Right renal pelvis (tissue), 4 donors: ENCODE measurements around the gene NFKBIE. TPM values are rescaled to one million over a fixed set of nuclear protein-coding genes. Genes with fewer than 3 reads are reported as not detected.

Experiments used
- DNase-seq, 4 donors: peaks; one replicate each; pipeline ENCODE4 v3.0.0-alpha.2; 2013; ENCODE audit warnings: low read depth in 4 of 4, low spot score in 3 of 4, missing footprints in 1 of 4
- polyA plus RNA-seq, 4 donors: library from polyadenylated mRNA; unstranded; fragments of 120-200 nt; gene quantifications; one replicate each; pipeline ENCODE4 v1.2.1, GENCODE V29; 2013; ENCODE audit not compliant: insufficient read length in 4 of 4

The NFKBIE gene
- polyA plus RNA-seq, 4 donors, result 9.8 to 12.9 (median 11.0) TPM

DNA sequence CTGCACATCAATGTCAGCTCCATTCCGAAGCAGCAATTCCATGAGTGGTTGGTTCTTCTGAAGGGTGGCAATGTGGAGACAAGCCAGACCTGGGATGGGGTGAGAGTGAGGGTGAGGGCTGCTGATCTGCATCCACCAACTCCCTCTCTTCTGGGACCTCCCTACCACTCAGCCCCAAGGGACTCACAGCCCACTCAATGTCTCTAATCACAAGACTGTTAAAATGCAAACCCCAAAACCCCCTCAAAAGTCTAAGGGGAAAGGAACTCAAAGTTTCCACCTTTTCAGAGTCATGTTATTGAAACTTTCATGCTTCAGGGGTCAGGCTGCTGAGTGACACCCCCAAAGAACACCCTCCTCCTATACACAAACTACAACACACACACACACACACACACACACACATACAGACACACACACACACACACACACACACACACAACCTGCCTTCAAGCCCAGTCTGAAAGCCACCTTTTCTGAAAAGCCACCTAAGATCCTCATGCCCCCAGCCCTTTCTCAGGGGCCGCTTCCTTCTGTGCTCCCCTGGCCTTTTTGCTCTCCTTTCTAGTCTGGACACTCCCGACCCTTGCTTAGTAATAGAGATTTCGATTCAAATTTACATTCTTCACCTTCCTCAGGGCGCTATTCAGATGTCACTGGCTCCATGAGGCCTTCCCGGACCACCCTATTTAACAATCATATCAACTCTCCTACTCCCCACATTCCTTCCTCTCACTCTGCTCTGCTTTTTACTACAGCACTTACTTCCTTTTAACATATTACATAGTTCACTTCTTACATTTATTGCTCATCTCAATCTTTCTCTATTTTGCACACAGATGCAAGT is 4.7 kb downstream of the NFKBIE start:
- DNase-seq, result no peak

DNA sequence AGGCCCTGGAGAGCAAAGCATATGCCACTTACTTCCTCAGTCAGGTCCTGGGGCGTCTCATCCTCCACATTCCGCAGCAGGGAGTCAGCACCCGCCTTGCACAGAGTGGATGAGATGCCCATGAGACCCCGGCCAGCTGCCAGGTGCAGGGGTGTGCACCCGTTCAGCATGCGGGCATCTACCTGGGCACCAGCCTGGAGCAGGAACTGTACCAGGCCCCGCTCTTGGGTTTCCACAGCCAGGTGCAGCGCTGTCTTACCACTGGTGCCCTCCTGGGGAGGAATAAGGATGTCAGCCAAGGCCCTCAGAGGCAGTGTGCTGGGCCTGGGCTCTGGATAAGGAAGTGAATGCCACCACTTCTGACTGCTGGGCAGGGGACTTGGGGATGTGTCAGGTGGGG is 5.3 kb downstream of the NFKBIE start:
- DNase-seq, result no peak

DNA sequence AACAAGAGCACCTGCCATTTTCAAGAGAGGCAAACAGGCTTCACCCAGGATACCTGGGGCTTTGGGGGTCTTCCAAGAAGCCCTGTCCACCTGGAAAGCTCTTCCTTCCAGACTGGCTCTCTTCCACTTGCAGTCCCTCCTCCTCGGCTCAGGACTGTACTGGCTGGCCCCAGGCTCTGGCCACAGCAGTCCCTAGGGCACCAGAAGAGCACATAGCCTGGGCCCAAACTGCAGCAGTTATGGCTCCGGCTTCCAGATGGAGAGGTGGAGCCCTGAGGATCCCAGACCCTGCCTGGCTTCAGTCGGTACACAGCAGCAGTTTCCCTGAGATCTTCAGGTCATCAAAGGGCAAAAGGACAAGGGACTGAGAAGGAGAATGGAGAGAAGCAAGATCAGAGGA is 6.4 kb downstream of the NFKBIE start:
- DNase-seq, result no peak

DNA sequence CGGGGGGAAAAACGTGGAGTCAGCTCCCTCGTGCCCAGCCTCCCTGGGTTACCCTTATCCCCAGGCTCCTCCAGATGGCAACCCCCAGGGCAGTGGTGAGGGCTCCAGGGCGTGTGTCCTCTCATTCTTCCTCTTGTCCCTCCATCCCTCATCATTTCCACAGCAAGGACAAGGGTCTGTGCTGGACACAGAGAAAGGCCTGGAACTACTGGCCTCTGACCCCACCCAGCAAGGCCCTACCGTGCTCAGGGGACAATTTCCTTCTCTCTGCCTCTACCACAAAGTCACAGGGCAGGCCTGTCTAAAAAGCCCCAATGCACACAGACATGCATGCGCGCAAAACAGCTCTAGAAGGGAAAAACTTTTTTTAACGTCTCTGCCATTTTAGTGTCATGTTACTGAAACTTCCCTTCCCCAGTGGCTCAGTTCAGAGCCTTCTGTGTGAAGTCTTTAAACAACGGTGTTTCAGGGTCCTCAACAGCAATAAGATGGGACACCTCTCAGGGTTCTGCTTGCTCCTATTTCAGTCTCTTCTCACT is 7.0 kb downstream of the NFKBIE start:
- no peak for DNase-seq

DNA sequence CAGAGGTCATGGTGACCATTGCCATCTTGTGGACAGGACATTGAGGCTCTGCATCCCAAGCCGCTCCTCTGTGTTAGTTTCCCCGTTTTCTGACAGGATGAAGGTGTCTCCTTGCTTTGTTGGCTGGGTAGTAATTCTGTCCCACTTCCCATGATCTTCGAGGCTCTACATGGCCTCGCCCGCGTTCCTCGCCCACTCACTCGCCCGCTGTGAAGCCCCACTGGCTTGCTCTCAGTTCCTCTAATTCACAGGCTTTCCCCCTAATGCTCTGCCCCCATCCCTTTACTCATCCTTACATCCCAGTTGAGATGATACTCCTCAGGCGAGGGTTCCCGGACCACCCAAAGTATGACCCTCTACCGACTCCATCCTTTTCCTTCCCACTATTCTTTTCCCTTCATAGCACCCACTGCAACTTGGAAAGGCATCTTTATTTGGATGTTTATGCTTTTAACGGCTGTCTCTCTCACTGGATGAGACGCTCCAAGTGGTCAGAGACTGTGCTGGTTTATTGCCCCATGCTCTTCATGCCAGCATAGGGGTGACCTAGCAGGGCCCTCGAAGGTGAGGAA is 7.5 kb downstream of the NFKBIE start:
- DNase-seq, result no peak

DNA sequence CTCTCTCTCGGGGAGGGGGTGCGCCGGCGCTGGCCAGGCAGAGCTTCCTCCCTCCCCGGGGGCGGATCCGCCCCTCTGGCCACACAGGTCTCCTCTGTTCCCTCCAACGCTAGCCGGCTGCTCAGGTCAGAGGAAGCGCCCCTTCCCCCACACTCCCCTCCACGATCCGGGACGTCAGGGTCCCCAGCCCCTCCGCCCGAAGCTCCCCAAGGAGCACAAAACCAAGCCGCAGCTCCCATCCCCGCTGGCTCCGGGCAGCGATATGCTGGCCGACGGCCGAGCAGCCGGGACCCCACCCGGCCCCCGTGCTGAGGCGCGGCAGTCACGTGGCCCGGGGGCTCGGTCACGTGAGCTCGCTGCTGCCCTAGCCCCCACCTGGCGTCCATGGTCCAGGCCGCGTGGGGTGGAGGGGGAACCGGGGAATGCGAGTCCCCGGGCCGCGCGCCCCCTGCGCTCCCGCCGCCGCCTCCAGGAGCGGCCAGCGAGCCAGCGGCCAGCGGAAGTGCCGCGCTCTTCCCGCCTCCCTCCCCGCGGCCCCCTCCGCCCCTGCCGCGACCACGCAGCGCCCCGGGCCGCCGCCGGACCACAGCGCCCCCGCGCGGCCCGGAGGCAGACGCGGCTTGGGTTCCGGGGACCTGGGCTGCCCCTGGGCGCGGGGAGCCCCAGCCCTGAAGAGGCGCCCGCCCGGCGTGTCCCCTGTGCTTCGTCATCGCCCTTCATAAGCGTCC is 8.2 kb downstream of the NFKBIE start, which contains the start of gene SLC35B2:
TSS of gene SLC35B2 (minus strand) at position 504 of the 728 bp plus-strand sequence. CDS start at position 386, 118 bp downstream.
- DNase-seq, result no peak

DNA sequence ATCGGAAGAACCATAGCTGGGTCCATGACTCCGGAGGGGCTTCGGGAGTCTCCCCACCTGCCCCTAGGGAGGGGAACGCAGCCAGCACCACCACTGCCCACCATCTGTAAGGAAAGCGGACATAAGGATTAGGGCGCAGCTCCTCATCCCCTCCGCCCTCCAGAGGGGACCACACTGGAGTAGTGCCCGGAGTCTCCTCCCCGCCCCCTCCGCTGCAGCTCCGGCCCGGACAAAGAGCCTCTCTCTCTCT is 8.7 kb downstream of the NFKBIE start:
- DNase-seq, result no peak

DNA sequence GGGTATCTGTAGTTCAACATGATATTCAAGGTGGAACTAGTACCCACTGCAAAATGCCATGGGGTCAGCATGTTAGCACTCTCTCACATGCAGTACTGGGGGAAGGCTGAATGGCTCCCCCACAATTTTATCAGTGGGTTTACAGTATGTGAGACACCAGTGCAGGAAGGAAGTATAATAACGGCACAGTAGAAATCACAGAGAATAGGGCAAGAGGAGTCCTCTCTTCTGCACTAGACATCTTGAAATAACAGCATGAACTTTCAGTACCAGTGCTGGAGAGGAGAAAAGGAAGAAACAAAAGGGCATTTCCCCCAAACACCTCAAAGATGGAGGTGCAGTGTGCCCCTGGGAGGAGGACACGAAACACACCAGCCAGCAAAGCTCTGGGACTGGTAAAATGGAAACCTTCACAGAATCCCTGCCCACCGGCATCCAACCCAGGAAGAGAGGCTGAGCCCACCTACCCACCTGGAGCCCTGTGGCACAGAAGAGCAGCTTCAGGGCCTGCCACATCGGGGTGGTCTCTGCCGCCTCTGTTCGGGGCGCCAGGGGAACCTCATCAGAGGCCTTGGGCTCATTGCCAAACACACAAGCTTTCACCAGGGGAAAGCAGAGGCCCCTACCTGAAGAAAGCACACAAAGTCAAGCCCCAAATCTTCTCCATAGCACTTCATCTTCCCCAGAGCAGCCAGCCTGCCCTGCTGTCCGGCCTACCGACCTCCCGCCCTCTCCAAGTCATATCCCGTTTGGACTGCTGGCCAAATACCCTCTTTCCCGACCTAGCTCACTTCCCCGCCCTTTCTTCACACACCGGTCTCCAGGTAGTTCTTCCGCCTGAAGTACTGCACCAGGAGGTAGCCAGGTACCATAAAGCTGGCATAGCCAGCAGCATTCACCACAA is 9.2 kb downstream of the NFKBIE start:
- DNase-seq, result no peak

DNA sequence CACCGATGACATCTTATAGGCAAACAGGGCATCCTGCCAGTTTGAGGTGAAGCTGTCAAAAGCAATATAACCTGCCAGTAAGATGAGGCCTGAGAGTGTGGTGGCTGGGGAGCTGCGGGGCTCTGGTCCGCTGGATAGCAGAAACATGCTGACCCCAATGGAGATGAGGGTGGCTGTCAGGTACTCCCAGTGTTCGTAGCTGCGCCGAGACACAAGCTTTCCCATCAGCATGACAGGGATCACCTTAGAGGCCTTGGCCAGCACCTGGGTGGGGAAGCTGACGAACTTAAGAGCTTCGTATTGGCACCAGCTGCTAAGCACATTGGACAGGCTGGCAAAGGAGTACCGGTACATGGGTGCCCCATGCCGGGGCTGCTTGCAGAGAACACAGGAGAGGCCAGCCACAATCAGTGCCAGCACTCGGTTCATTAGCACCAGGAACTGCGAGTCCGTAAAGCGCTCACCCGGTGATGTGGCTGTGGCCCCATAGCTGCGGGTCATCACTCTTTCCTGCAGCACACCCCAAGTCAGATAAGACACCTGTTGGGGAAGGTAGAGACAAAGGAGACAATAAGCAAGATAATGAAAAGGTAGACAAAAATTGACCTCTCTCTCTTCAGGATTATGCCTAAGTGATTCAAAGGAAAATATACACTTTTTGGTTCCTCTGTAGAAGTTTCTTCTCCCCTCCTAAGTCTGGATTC is 10.1 kb downstream of the NFKBIE start:
- DNase-seq, result no peak

DNA sequence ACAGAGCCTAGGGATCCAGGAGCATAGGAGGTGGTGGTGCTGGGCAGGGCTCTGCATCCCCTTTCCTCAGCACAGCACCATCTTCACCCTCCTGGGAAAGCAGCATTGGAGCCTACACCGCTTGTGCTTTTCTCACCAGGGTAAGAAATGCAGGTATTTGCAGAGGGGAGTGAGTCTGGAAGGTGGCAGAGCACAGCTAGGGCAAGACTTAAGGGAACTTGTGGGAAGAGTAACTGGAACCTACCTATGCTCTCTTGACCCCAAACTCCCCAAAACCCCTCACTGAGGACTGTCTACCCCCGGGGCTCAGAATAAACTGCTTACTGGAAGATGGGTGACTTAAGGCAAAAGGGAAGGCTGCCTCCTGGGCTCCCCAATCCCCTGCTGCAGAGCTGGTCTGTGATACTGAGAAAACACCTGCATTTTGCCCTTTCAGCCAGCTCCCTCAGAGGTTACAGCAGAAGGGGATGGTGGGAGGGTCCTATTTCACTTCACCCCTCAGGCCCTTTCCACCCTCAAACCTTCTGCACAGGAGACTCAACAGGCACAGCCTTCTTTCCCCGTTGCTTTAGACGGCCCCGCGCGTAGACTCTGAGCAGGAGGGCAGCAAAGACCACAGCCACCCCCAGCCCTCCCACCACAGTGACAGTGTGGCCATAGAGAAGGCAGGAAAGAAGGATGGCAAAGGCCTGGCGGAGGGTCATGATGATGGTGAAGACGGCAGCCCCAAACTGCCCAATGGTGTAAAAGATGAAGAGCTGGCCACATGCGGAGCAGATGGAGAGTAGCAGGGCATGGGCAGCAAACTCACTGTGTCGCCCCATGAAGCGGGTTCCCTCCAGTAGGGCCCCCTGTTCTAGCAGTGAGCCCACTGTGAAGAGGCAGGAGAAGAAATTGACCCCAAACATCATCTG is 10.9 kb downstream of the NFKBIE start:
- no peak for DNase-seq

DNA sequence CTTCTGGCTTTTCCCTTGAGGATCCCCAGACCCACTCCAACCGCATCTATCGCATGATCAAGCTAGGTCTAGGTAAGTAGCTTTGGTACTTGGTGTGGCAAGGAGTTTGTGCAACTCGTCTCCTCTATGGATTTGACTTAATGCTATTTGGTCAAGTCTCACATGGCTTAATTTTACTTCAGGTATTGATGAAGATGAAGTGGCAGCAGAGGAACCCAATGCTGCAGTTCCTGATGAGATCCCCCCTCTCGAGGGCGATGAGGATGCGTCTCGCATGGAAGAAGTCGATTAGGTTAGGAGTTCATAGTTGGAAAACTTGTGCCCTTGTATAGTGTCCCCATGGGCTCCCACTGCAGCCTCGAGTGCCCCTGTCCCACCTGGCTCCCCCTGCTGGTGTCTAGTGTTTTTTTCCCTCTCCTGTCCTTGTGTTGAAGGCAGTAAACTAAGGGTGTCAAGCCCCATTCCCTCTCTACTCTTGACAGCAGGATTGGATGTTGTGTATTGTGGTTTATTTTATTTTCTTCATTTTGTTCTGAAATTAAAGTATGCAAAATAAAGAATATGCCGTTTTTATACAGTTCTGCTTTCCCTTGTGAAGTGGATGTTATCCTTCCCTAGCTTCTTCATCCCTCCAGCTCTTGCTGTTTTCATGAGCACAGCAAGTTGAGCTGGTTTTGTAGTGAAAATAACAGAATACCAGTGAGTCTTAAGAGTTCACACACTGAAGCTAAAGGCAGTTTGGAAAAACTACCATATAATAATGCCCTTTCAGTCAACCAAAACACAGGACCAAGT is 11.8 kb downstream of the NFKBIE start:
- no peak for DNase-seq

DNA sequence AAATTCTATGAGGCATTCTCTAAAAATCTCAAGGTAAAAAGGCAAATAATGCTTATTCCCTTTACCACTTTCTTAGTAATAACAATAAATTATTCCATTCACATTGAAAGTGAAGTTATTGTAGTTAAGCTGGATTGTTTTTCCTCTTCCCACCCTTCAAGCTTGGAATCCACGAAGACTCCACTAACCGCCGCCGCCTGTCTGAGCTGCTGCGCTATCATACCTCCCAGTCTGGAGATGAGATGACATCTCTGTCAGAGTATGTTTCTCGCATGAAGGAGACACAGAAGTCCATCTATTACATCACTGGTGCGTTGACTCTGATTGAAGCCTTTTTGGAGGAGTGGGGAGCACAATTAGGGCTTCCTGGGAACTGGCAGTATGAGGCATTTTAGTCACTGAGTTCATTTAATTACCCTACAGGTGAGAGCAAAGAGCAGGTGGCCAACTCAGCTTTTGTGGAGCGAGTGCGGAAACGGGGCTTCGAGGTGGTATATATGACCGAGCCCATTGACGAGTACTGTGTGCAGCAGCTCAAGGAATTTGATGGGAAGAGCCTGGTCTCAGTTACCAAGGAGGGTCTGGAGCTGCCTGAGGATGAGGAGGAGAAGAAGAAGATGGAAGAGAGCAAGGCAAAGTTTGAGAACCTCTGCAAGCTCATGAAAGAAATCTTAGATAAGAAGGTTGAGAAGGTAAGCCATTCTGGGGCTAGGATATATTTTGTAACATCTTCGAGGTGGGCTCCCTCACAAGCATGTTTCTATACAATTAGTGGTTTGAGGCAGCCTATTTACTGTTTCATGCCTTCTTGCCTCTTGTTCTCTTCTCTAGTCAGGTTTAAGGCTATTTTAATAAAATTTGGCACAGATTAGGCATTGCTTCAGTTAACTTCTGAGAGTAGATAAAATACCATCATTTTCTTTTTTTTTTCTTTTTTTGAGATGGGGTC is 13.5 kb downstream of the NFKBIE start:
- DNase-seq, result no peak

DNA sequence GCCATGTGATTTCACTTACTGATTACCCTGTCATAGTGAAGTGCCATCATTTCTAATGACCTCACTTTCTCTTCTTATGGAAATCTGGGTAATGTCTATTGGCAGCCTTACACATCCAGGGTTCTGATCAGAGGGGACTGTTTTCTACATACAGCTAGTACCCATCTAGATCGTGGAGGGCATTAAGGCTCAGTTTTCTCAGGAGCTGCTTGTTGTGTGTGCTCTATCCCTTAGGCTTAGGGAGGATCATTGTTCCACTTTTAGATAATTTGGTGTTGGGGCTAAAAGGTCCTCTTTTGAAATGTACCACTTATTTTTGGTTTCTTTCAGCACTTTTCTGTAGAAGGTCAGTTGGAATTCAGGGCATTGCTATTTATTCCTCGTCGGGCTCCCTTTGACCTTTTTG is 14.6 kb downstream of the NFKBIE start:
- DNase-seq, result no peak

DNA sequence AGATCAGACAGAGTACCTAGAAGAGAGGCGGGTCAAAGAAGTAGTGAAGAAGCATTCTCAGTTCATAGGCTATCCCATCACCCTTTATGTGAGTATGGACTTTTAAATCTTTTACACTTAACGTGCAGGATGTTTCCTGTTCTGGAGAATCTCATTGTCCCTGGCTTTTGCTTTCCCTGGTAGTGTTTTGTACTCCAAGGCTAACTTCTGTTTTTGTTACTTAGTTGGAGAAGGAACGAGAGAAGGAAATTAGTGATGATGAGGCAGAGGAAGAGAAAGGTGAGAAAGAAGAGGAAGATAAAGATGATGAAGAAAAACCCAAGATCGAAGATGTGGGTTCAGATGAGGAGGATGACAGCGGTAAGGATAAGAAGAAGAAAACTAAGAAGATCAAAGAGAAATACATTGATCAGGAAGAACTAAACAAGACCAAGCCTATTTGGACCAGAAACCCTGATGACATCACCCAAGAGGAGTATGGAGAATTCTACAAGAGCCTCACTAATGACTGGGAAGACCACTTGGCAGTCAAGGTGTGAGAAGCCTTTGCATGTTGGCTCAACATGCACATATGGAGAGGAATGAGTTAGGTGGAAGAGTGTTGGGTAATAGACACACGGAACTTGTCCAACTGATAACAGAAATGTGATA is 15.2 kb downstream of the NFKBIE start:
- DNase-seq, result no peak

DNA sequence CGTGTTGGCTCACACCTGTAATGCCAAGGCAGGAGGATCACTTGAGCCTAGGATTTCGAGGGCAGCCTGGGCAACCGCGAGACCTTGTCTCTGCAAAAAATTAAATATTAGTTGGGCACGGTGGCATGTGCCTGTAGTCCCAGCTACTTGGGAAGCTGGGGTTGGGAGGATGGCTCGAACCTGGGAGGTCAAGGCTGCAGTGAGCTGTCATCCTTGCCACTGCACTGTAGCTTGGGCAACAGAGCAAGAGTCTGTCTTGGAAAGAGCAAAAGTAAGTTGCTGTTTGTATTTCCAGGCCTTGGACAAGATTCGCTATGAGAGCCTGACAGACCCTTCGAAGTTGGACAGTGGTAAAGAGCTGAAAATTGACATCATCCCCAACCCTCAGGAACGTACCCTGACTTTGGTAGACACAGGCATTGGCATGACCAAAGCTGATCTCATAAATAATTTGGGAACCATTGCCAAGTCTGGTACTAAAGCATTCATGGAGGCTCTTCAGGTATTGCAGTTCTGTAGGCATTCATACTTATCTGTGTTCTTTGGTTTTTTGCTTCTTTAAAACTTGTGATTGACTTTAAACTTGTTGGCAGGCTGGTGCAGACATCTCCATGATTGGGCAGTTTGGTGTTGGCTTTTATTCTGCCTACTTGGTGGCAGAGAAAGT is 16.1 kb downstream of the NFKBIE start:
- DNase-seq, result no peak

DNA sequence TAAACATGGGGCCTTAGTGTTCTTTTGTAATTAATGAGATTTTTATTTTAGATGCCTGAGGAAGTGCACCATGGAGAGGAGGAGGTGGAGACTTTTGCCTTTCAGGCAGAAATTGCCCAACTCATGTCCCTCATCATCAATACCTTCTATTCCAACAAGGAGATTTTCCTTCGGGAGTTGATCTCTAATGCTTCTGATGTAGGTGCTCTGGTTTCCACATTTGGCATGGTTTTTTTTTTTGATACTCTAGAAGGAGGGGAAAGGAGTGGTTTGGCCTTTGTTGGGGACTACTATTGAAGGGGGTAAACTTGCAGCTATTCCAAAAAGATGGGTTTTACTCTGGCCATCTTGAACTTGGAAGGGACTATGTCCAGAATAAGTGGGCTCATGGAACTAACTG is 16.8 kb downstream of the NFKBIE start:
- DNase-seq, result no peak
